Neuron (in vitro differentiated cells): ENCODE measurements around the gene RPH3AL.
"Not testable (repeated sequence)": the region's sequence is repeated elsewhere in the genome, so short reads cannot be mapped to it uniquely, and the experiment has no call there.

Experiments
- H2AFZ ChIP-seq: one replicate; pipeline ENCODE4 v1.6.1; 2013; ENCODE audit warnings: low read depth, mild to moderate bottlenecking, inconsistent platforms, low read length, moderate library complexity
- H3K27me3 ChIP-seq: one replicate; pipeline ENCODE4 v1.6.1; 2013; ENCODE audit warnings: low read length; ENCODE audit not compliant: insufficient read depth
- H3K36me3 ChIP-seq: one replicate; pipeline ENCODE4 v1.6.1; 2013; ENCODE audit warnings: low read length; ENCODE audit not compliant: insufficient read depth
- H3K4me1 ChIP-seq: one replicate; pipeline ENCODE4 v1.6.1; 2013; ENCODE audit warnings: low read length; ENCODE audit not compliant: insufficient read depth
- H3K4me3 ChIP-seq: 2 replicates; pipeline ENCODE4 v1.5.1; 2013; ENCODE audit warnings: mild to moderate bottlenecking, low read length, moderate library complexity
- H3K9me3 ChIP-seq: one replicate; pipeline ENCODE4 v1.6.1; 2013; ENCODE audit warnings: low read length

RPH3AL gene

DNA sequence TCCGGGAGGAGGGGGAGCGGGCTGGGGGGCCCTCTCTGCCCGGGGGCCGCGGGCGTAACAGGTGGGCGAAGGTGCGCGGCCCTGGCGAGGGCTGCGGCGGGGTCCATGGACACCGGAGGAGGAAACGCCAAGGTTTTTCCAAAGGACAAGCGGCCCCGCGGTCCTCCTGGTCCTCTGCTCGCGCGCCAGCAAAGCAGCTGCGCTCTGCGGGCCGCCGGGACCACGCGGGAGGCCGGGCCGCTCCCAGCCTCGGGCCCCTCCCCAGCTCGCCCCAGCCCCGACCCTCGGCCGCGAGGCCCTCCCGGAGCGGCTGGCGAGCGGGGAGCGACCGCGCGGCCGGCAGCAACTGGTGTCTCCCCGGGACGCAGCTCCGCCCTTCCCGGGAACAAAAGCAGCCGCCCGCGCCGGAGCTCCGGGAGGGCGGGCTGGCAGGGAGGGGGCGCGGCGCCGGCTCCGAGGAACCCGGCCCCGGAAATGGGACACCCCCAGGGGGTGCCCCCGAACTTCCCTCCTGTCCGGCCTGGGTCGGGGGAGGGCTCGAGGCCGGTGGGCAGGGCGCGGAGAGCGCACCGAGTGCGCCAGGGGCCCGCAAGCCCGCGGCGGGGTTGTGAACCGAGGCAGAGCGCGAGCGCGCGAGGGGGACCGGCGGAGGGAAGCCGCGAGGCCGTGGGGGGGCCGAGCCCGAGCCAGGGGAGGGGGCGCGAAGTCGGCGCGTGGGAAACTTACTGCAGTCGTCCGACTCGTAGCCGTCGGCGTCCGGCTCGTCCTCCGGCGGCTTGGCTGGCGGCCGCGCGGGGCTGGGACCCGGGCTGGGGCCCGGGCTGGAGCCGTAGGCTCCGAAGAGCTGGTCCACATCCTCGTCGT is 172.0 kb downstream of the RPH3AL start:
- no peaks in the 10 kb centered on the region for H3K36me3 ChIP-seq
- no peaks in the 10 kb centered on the region for H3K4me1 ChIP-seq
- H3K4me3 ChIP-seq = no peak overlapping the region
- peaks cover 81% of the 10 kb centered on the region for H3K27me3 ChIP-seq
- no peaks in the 10 kb centered on the region for H3K9me3 ChIP-seq
- peak overlapping the region; percentile 13 for H2AFZ ChIP-seq

DNA sequence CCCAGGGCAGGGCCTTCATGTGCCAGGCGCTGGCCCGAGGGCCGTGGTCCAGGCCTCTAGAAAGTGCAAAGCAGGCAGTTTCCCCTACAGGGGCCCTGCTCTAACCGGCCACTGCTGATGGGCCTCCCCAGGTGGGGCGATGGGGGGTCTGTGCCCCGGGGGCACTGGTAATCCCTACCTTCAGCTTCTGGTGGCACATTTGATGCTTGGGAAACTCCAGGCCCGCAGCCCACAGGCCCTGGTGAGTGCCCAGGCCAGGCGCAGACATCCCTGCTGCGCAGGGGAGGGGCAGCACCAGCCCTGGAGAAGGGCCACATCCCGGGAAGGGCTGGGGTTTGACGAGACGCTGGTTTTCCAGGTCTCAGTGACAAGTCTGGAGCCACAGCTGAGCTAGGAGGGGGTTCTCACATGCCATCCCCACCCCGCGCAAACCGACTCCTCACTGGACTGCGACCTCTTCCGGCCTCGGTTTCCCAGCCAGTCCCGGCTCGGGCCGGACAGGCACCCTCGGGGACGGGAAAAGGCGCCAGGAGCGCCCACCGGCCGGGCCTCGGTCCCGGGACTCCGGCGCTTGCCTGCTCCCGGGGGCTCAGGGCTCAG is 172.7 kb downstream of the RPH3AL start:
- no peaks in the 10 kb centered on the region for H3K36me3 ChIP-seq
- H3K4me3 ChIP-seq = no peak overlapping the region
- H3K4me1 ChIP-seq = no peaks in the 10 kb centered on the region
- H2AFZ ChIP-seq = no peak overlapping the region
- H3K27me3 ChIP-seq = peaks cover 78% of the 10 kb centered on the region
- H3K9me3 ChIP-seq = no peaks in the 10 kb centered on the region

DNA sequence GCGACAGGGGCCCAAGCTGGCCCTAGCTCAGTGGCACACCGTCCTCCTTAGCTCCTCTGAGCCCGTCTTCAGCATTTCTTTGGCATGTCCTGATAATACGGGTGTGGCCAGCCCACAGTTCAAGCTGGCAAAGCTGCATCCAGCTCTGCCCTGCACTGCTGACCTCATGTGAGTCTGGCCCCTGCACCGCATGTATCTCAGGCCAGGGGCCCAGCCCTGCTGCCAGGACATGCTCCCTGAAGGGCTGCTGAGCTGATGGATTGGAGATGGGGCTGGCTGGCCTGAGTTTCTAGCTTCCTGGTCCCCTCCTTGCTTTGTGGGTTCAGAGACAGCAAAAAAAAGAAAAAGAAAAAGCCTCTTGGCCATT is 173.6 kb downstream of the RPH3AL start:
- Histone ChIP-seq H3K4me3 (no peak overlapping the region), H3K36me3 (no peaks in the 10 kb centered on the region), H3K27me3 (peaks cover 71% of the 10 kb centered on the region), H3K9me3 (no peaks in the 10 kb centered on the region), H2AFZ (no peak overlapping the region), H3K4me1 (no peaks in the 10 kb centered on the region)

DNA sequence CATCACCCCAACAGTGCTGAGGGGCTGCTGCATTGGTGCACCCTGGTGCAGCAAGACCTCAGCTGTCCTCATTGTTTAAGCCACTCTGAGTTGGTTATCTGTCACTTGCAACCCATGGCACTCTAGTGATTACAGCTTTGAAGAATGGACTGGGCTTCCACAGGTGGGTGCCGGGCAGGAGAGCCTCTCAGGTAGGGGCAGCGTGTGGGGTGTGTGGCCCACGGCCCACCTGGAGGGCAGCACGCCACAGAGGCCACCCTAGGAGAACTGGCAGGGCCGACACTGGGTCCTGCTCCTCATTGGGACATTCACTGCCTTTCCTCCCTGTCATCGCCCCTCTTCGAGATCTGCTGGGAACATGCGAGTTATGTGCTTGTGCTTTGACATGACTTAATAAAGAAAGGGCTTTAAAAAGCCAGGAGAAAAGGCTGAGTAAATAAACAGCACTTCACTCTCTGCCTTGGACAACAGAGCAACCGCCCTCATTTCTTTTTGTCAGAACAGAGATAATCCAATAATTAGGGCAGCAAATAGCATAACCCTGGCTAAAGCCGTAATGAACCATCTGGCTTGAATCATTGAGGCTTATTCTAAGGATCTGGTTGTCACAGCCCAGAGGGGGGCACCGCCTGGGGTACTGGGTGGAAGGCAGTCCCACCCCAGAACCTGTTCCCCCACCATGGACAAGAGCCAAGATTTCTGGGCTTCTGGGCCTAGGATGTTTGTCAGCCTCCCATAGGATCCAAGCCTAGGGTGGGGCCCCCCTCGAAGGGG is 174.1 kb downstream of the RPH3AL start:
- peaks cover 65% of the 10 kb centered on the region for H3K27me3 ChIP-seq
- no peaks in the 10 kb centered on the region for H3K4me1 ChIP-seq

DNA sequence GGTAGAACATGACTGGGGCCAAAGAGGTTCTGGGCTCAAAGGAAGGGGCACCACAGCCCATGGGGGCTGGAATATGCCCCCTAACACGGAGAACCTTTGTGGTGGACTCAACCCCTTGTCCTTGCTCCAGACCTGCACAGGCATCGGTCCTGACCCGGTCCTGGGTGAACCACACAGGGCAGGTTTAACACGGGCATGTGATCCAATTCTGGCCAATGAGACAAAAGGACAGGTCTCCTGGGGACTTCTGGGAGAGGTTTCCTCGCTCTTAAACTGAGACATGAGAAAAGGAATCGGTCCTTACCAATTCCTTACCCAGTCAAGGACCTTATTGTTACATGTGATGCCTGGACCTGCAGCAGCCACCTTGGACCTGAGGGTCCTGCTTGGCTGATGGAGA is 174.8 kb downstream of the RPH3AL start:
- Histone ChIP-seq H3K9me3 (no peaks in the 10 kb centered on the region), H3K27me3 (peaks cover 58% of the 10 kb centered on the region), H3K4me1 (no peaks in the 10 kb centered on the region), H2AFZ (no peak overlapping the region), H3K4me3 (no peak overlapping the region), H3K36me3 (no peaks in the 10 kb centered on the region)

More for the DNA sequence above, 174.1 kb downstream of the RPH3AL start:
- H2AFZ ChIP-seq = no peak overlapping the region
- no peaks in the 10 kb centered on the region for H3K9me3 ChIP-seq
- H3K4me3 ChIP-seq = no peak overlapping the region
- H3K36me3 ChIP-seq = no peaks in the 10 kb centered on the region

DNA sequence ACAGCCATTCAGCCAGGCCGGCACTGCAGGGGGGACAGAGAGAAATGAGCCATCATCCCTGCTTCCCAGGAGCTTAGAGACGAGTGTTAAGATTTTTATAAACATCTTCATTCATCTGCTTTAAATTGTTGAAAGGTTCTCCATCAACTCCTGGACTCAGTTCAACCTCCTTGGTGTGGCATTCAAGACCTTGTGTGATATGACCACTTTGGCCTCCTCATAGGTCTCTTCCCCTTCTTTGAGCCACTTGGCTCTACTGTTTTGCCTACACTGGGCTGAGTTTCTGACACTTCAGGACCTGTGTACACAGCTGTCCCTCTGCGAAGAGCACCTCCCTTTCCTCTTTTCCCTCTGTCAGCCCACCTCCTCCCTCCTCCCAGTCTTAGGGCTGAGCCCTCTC is 175.5 kb downstream of the RPH3AL start:
- no peak overlapping the region for H2AFZ ChIP-seq
- no peaks in the 10 kb centered on the region for H3K36me3 ChIP-seq
- H3K27me3 ChIP-seq = peaks cover 52% of the 10 kb centered on the region
- no peak overlapping the region for H3K4me3 ChIP-seq
- no peaks in the 10 kb centered on the region for H3K4me1 ChIP-seq
- H3K9me3 ChIP-seq = no peaks in the 10 kb centered on the region

DNA sequence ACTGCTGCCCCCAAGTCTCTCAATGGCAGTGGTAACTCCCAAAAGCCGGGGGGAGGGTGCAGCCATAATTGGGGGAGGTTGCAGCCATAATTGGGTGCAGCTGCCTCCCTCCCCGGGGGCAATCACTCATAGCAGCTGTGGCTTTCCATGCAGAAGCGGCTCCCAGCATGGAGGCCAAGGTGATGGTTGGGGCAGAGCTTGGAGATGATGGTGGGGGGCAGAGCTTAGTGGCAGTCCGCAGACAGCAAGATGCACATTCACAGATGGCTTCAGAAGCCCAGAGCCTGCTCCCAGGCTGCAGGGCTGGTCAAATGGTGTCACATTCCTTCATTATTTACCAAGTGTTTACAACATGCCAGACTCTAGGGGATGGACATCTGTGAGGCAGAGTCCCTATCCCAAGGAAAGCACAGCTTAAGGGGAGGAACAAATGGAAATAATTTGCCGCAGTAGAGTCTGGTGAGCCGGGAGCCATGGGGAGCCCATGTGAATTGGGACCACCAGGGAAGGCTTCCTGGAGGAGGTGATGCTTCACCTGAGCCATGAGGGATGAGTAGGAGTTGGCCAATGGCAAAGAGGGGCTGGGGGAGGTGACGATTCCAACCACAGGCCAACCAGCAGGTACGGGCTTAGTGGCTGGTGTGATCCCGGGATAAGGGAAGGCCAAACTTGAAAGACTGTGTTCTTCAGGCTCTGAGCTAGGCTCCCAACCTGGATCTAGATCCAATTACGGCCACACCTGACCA is 179.3 kb downstream of the RPH3AL start:
- Histone ChIP-seq H3K27me3 (peaks cover 20% of the 10 kb centered on the region), H2AFZ (no peak overlapping the region), H3K4me1 (no peaks in the 10 kb centered on the region), H3K4me3 (no peak overlapping the region), H3K36me3 (no peaks in the 10 kb centered on the region), H3K9me3 (no peaks in the 10 kb centered on the region)

DNA sequence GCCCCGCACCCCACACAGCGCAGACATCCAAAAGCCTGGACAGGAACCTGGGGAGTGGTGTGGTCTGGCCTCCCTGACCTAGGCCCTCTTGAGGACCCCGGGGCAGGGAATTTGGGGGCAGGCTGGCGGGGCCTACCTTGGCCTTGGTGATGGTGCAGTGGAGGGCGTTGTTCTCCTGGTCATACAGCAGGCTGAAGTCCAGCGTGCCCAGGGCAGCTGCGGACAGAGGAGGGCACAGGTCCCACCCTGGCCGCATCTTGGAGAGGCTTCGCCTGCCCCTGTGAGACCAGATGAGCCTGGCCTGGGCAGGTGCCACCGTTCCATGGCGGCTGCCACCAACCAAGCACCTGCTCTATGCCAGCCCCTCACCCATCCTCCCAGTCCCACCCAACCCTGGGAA is 180.2 kb downstream of the RPH3AL start:
- Histone ChIP-seq H3K4me1 (no peaks in the 10 kb centered on the region), H3K36me3 (no peaks in the 10 kb centered on the region)

DNA sequence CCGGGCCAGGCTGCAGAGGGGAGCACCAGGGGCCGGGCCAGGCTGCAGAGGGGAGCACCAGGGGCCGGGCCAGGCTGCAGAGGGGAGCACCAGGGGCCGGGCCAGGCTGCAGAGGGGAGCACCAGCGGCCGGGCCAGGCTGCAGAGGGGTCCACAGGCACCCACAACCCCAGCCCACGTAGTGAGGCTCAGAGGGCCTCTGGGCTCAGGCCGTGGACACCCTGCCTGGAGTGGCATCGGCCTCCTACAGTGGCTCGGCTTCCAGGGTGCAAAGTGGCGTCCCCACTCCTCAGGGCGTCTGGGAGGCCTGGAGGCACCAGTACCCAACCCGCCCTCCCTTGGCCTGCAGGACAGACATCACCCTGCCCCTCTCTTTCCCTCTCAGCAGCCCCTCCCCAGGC is 180.7 kb downstream of the RPH3AL start:
- Histone ChIP-seq H3K36me3 (no peaks in the 10 kb centered on the region), H2AFZ (no peak overlapping the region), H3K9me3 (no peaks in the 10 kb centered on the region), H3K4me3 (no peak overlapping the region), H3K4me1 (no peaks in the 10 kb centered on the region), H3K27me3 (peaks cover 8% of the 10 kb centered on the region)

More for the DNA sequence above, 180.2 kb downstream of the RPH3AL start:
- H3K27me3 ChIP-seq = peaks cover 10% of the 10 kb centered on the region
- no peak overlapping the region for H3K4me3 ChIP-seq
- no peak overlapping the region for H2AFZ ChIP-seq
- H3K9me3 ChIP-seq = no peaks in the 10 kb centered on the region

DNA sequence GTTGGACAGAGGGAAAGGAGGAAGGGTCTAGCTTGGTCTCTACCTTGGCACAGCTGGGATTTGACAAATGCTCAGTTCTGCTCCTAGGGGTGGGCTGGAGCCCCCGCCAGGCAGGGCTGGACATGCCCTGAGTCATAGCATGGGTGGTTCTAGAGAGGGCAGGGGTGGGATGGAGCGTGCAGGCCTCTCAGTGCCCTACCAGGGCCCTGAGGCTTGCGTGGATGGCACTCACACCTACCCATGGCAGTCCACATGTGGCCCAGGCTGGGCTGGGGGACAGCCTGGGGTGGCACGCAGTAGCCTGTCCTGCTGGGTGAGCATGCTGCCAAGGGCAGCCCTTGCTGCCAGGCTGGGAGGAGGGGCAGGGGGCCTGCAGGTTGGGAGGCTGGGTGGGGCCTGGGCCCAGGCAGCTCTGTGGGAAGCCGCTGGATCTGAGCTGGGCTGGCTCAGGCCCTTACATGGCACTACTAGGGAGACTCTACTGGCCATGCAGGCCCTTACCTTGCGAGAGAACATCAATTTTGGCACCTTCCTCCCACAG is 182.4 kb downstream of the RPH3AL start:
- Histone ChIP-seq H3K9me3 (no peaks in the 10 kb centered on the region), H3K4me1 (no peaks in the 10 kb centered on the region), H2AFZ (no peak overlapping the region), H3K36me3 (no peaks in the 10 kb centered on the region), H3K27me3 (peaks cover 5% of the 10 kb centered on the region), H3K4me3 (no peak overlapping the region)

DNA sequence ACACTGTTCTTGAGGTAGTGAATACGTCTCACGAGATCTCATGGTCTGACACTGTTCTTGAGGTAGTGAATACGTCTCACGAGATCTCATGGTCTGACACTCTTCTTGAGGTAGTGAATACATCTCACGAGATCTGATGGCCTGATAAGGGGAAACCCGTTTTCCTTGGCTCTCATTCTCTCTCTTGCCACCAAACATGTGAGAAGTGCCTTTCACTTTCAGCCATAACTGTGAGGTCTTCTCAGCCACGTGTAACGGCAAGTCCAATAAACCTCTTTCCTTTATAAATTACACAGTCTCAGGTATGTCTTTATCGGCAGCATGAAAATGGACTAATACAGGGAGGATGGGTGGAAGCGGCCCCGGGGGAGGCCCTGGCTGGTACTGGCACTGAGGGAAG is 184.0 kb downstream of the RPH3AL start:
- H3K27me3 ChIP-seq, H2AFZ ChIP-seq, H3K36me3 ChIP-seq, H3K9me3 ChIP-seq, H3K4me1 ChIP-seq, H3K4me3 ChIP-seq: not testable (repeated sequence)

DNA sequence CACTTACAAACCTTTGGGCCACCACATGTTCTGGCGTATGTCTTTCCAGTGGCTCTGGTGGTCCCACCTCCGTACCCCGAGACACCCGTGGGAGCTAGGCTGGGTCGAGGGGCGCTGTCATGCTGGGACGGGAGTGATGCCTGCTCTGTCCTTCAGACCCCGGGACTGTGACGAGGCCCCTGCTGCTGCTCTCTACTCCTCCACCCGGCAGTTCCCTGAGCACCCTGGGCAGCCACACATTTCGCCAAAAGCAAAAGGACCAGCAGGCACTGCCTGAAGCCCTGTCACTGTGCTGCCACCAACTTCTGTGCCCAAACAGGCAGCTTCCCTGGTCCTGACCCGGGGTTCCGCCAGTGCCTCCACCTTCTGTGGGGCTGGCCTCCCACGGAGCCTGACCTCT is 186.7 kb downstream of the RPH3AL start:
- Histone ChIP-seq H3K36me3 (no peaks in the 10 kb centered on the region), H3K27me3 (peaks cover 10% of the 10 kb centered on the region), H2AFZ (no peak overlapping the region), H3K4me1 (peaks cover 2% of the 10 kb centered on the region), H3K9me3 (no peaks in the 10 kb centered on the region), H3K4me3 (no peak overlapping the region)
